GM21423 (cell line): ENCODE results near the gene MCM8.

Experiments used
- ATAC-seq: cut with Tn5 transposase; IDR thresholded peaks from one replicate; pipeline ENCODE4 v1.9.1; 2021; ENCODE audit warnings: mild to moderate bottlenecking, moderate library complexity; ENCODE audit not compliant: unreplicated experiment

MCM8 gene

GRCh38 chr20:5950271-5951031 lies at the start of gene MCM8, which contains the start of gene TRMT6:
Gene MCM8 (plus strand): TSS chr20:5950652. CDS start chr20:5952016, 1,364 bp downstream.
Gene TRMT6 (minus strand): TSS chr20:5950533. CDS start chr20:5950405, 128 bp downstream.
- ATAC-seq: peak; percentile 97

- no peak for ATAC-seq
These were observed 49.5 kb upstream of the MCM8 start for GRCh38 chr20:5900908-5901307.

GRCh38 chr20:5908981-5909380 lies 41.5 kb upstream of the MCM8 start:
- no peak for ATAC-seq

GRCh38 chr20:5910186-5910585 lies 40.3 kb upstream of the MCM8 start:
- no peak for ATAC-seq

GRCh38 chr20:5913166-5913565 lies 37.3 kb upstream of the MCM8 start:
- ATAC-seq: no peak

GRCh38 chr20:5914859-5915258 lies 35.6 kb upstream of the MCM8 start:
- ATAC-seq: no peak

- ATAC-seq: peak; percentile 60
These were observed 31.4 kb upstream of the MCM8 start for GRCh38 chr20:5918856-5919625.

GRCh38 chr20:5919626-5920544 lies 30.6 kb upstream of the MCM8 start:
- ATAC-seq: no peak

GRCh38 chr20:5920581-5920980 lies 29.9 kb upstream of the MCM8 start:
- no peak for ATAC-seq

- ATAC-seq: no peak
These were observed 27.0 kb upstream of the MCM8 start for GRCh38 chr20:5923493-5923892.

- ATAC-seq: no peak
These were observed 24.9 kb upstream of the MCM8 start for GRCh38 chr20:5925551-5925950.

GRCh38 chr20:5927749-5928462 lies 22.5 kb upstream of the MCM8 start:
- no peak for ATAC-seq

- ATAC-seq: no peak
These were observed 21.4 kb upstream of the MCM8 start for GRCh38 chr20:5928836-5929715.

- no peak for ATAC-seq
These were observed 19.0 kb upstream of the MCM8 start for GRCh38 chr20:5931411-5931810.

GRCh38 chr20:5932796-5933195 lies 17.7 kb upstream of the MCM8 start:
- ATAC-seq: no peak

- no peak for ATAC-seq
These were observed 16.5 kb upstream of the MCM8 start for GRCh38 chr20:5933802-5934436.

GRCh38 chr20:5935384-5935783 lies 15.1 kb upstream of the MCM8 start:
- ATAC-seq: no peak

- ATAC-seq: no peak
These were observed 14.2 kb upstream of the MCM8 start for GRCh38 chr20:5936238-5936637.

GRCh38 chr20:5938456-5939029 lies 11.9 kb upstream of the MCM8 start:
- ATAC-seq: no peak
